SK-N-SH treated with all-trans-retinoic acid at 6 μM for 48 hours (cell line): Measurements from ENCODE around the gene SGCA.
A peak's percentile ranks its signal among the peaks of the same experiment; 100 is the strongest.

Experiments used
- ARNTL ChIP-seq: fragments of 450-650 bp; formaldehyde crosslinking; IDR thresholded peaks from 2 replicates; pipeline ENCODE4 v1.5.0; 2020; ENCODE audit warnings: low read depth, mild to moderate bottlenecking, moderate library complexity, borderline replicate concordance
- CREB5 ChIP-seq: fragments of 250-450 bp; sonication (Bioruptor Pico); IDR thresholded peaks from 2 replicates; pipeline ENCODE4 v1.5.1; 2020; ENCODE audit warnings: low read depth, mild to moderate bottlenecking, moderate library complexity
- CSDC2 ChIP-seq: fragments of 250-450 bp; sonication (Bioruptor Pico); IDR thresholded peaks from 2 replicates; pipeline ENCODE4 v1.5.0; 2020; ENCODE audit warnings: mild to moderate bottlenecking, moderate library complexity
- ISL1 ChIP-seq: fragments of 250-450 bp; sonication (Bioruptor Pico); IDR thresholded peaks from 2 replicates; pipeline ENCODE4 v2.1.2; 2022; ENCODE audit warnings: mild to moderate bottlenecking, moderate library complexity
- PATZ1 ChIP-seq: fragments of 250-450 bp; sonication (Bioruptor Pico); IDR thresholded peaks from 2 replicates; pipeline ENCODE4 v1.8.0; 2020; ENCODE audit warnings: mild to moderate bottlenecking, moderate library complexity, borderline replicate concordance
- PPARA ChIP-seq: fragments of 250-450 bp; sonication (Bioruptor Pico); IDR thresholded peaks from 2 replicates; pipeline ENCODE4 v1.5.0; 2020; ENCODE audit warnings: mild to moderate bottlenecking, borderline replicate concordance
- RARB ChIP-seq: fragments of 250-450 bp; sonication (Bioruptor Pico); IDR thresholded peaks from 2 replicates; pipeline ENCODE4 v1.8.0; 2021; ENCODE audit warnings: mild to moderate bottlenecking, moderate library complexity
- TSHZ2 ChIP-seq: fragments of 250-450 bp; sonication (Bioruptor Pico); IDR thresholded peaks from 2 replicates; pipeline ENCODE4 v1.5.0; 2020; ENCODE audit warnings: mild to moderate bottlenecking, moderate library complexity
- ZC3H10 ChIP-seq: fragments of 250-450 bp; sonication (Bioruptor Pico); IDR thresholded peaks from 2 replicates; pipeline ENCODE4 v1.5.1; 2021; ENCODE audit warnings: mild to moderate bottlenecking, moderate library complexity
- ZFP3 ChIP-seq: fragments of 250-450 bp; sonication (Bioruptor Pico); IDR thresholded peaks from 2 replicates; pipeline ENCODE4 v1.5.0; 2020; ENCODE audit warnings: mild to moderate bottlenecking, moderate library complexity
- ZFP30 ChIP-seq: fragments of 450-650 bp; formaldehyde crosslinking; IDR thresholded peaks from 2 replicates; pipeline ENCODE4 v1.5.0; 2022; ENCODE audit warnings: mild to moderate bottlenecking, moderate library complexity

GRCh38 chr17:50151937-50152547, 13.8 kb upstream of the SGCA start:
- no peak for TF ChIP-seq ZC3H10 (CRISPR knock-in tag)
- TF ChIP-seq ZFP3 (CRISPR knock-in tag), result 0 out of 2 replicates have a peak, but pooled peaks have one; percentile 41
- TF ChIP-seq PATZ1 (CRISPR knock-in tag), result peak; percentile 61; the same call in 1 of the 2 replicates
- TF ChIP-seq ZFP30 (CRISPR knock-in tag), result 0 out of 2 replicates have a peak, but pooled peaks have one; percentile 21
- no peak for TF ChIP-seq CREB5 (CRISPR knock-in tag)
- peak; percentile 83; the same call in 1 of the 2 replicates for TF ChIP-seq RARB (CRISPR knock-in tag)
- TF ChIP-seq ARNTL (CRISPR knock-in tag), result no peak
- peak; percentile 64; the same call in 1 of the 2 replicates for TF ChIP-seq CSDC2
- TF ChIP-seq ISL1 (CRISPR knock-in tag), result no peak
- no peak for TF ChIP-seq TSHZ2 (CRISPR knock-in tag)
- no peak for TF ChIP-seq PPARA
